Smooth muscle cell of trachea (primary cell): ENCODE results near the gene PDE1A. TPM values are rescaled to one million over a fixed set of nuclear protein-coding genes. Genes with fewer than 3 reads are reported as not detected.

Experiments used
- total RNA-seq: library from RNA; depleted of rRNA; stranded (reverse); fragments of >200 nt; gene quantifications from 2 replicates; pipeline ENCODE4 v1.2.1, GENCODE V29; 2014

The PDE1A gene
- 26.5 and 75.3 TPM in 2 replicates for total RNA-seq

DNA sequence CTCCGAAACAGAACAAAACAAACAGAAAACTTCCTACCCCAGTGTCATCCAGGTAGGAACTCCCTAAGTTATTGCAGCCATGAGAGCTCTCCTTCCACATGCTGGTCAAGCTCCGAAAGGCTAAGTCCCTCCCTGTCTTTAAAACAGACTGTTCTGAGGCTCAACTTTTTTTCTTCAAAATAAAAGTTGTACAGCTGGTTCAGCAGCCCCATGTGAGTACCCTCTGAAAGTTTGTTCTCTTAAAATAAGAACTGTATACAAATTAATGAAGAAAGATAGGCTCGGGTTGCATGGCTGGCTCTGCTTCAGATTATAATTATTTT is at the start of gene PDE1A:
Gene PDE1A, minus strand, starts transcription at position 119 of the 323 bp plus-strand sequence.

